Keratinocyte (primary cell): ENCODE measurements around the gene ATF4. TPM values are rescaled to one million over a fixed set of nuclear protein-coding genes. Genes with fewer than 3 reads are reported as not detected.

ENCODE experiments used
- DNase-seq: peaks from one replicate; pipeline ENCODE4 v3.0.0-alpha.2; 2011; ENCODE audit warnings: low read depth, missing footprints, low spot score
- FAIRE-seq: peaks from 2 replicates; lab custom pipeline; 2011; peaks lifted over from hg19 to GRCh38; lab: Jason Lieb, UNC
- H2AFZ ChIP-seq: 2 replicates; pipeline ENCODE4 v1.6.0; 2012; ENCODE audit warnings: low read length, control low read depth, inconsistent platforms; ENCODE audit not compliant: control insufficient read depth
- H3K27ac ChIP-seq: 2 replicates; pipeline ENCODE4 v1.5.1; 2011; ENCODE audit warnings: low read length; ENCODE audit not compliant: control insufficient read depth, insufficient read depth
- H3K27me3 ChIP-seq: 3 replicates; pipeline ENCODE4 v1.6.0; 2011; ENCODE audit warnings: low read length; ENCODE audit not compliant: control insufficient read depth, insufficient read depth; ENCODE audit errors: extremely low read depth
- H3K36me3 ChIP-seq, 2 experiments: 2 replicates in 1 of 2; 3 replicates in 1 of 2; pipeline ENCODE4 v1.5.1; 2011; ENCODE audit warnings: low read length in 2 of 2, mild to moderate bottlenecking in 1 of 2; ENCODE audit not compliant: control insufficient read depth in 2 of 2, insufficient read depth in 2 of 2; ENCODE audit errors: extremely low read depth in 1 of 2
- H3K4me1 ChIP-seq: 3 replicates; pipeline ENCODE4 v1.5.1; 2011; ENCODE audit warnings: low read length; ENCODE audit not compliant: control insufficient read depth, insufficient read depth; ENCODE audit errors: extremely low read depth
- H3K4me2 ChIP-seq: 3 replicates; pipeline ENCODE4 v1.6.0; 2011; ENCODE audit warnings: low read depth, low read length; ENCODE audit not compliant: control insufficient read depth, insufficient read depth; ENCODE audit errors: extremely low read depth
- H3K4me3 ChIP-seq, 3 experiments: fragments of 200-600 bp in 1 of 3; sonication (generic) in 1 of 3; 2 replicates in 2 of 3; 3 replicates in 1 of 3; pipeline ENCODE4 v1.5.1; 2011 to 2016; ENCODE audit warnings: low read length in 3 of 3, mild to moderate bottlenecking in 3 of 3, control low read depth in 2 of 3, inconsistent platforms in 1 of 3, low read depth in 1 of 3, mixed read lengths in 1 of 3, mixed run types in 1 of 3, moderate library complexity in 1 of 3; ENCODE audit not compliant: control insufficient read depth in 2 of 3, insufficient read depth in 2 of 3; ENCODE audit errors: extremely low read depth in 1 of 3
- H3K79me2 ChIP-seq: 2 replicates; pipeline ENCODE4 v1.6.0; 2012; ENCODE audit warnings: low read length; ENCODE audit not compliant: control insufficient read depth, insufficient read depth
- H3K9ac ChIP-seq: 3 replicates; pipeline ENCODE4 v1.6.0; 2011; ENCODE audit warnings: low read length; ENCODE audit not compliant: control insufficient read depth, insufficient read depth; ENCODE audit errors: extremely low read depth
- H3K9me1 ChIP-seq: 3 replicates; pipeline ENCODE4 v1.6.0; 2011; ENCODE audit warnings: low read length; ENCODE audit not compliant: control insufficient read depth, insufficient read depth; ENCODE audit errors: extremely low read depth
- H3K9me3 ChIP-seq: 2 replicates; pipeline ENCODE4 v1.5.1; 2012; ENCODE audit warnings: low read depth, low read length; ENCODE audit not compliant: control insufficient read depth
- H4K20me1 ChIP-seq: 3 replicates; pipeline ENCODE4 v1.6.0; 2011; ENCODE audit warnings: low read length; ENCODE audit not compliant: control insufficient read depth, insufficient read depth; ENCODE audit errors: extremely low read depth
- CTCF ChIP-seq, 3 experiments: IDR thresholded peaks in 1 of 3; conservative IDR thresholded peaks in 1 of 3; optimal IDR thresholded peaks in 1 of 3; 2 replicates in 2 of 3; 3 replicates in 1 of 3; pipeline versions ENCODE3 to v1.5.1; 2011; ENCODE audit warnings: low read length in 3 of 3, mild to moderate bottlenecking in 3 of 3, moderate library complexity in 2 of 3, control low read depth in 1 of 3, inconsistent platforms in 1 of 3; ENCODE audit not compliant: insufficient read depth in 2 of 3; ENCODE audit errors: extremely low read depth in 1 of 3
- EZH2 ChIP-seq: IDR thresholded peaks from one replicate; pipeline ENCODE4 v1.6.1; 2012; ENCODE audit warnings: inconsistent platforms, mild to moderate bottlenecking, low read length, moderate library complexity
- dilution Hi-C: fragments of 300-500 bp; cut with MboI; formaldehyde crosslinking; loops from one replicate; pipeline ENCODE4 v1.7.0; 2020; ENCODE audit warnings: low sequenced_read_pairs; ENCODE audit not compliant: extremely low pct_ligation_motif_present
- polyA plus RNA-seq, 5 experiments: library from polyadenylated mRNA; depleted of rRNA in 3 of 5; stranded (reverse) in 3 of 5; stranded (forward) in 1 of 5; unstranded in 1 of 5; fragments of >200 nt; gene quantifications; 1 replicate in 1 of 5; 2 replicates in 3 of 5; 3 replicates in 1 of 5; pipeline versions ENCODE4 v1.2.1 to v1.2.3, GENCODE V29; 2011 to 2012; ENCODE audit warnings: missing spikeins in 2 of 5, low read depth in 1 of 5, low replicate concordance in 1 of 5

The ATF4 gene
- polyA plus RNA-seq, 1 donor (not counting 4 experiments of a cell fraction or from before 2014, with no cell fraction given): 629 TPM

- Histone ChIP-seq H3K4me2 (no peak overlapping the region), H3K9ac (no peak overlapping the region), H3K4me3 (no peak overlapping the region), H4K20me1 (no peaks in the 10 kb centered on the region), H3K9me3 (no peaks in the 10 kb centered on the region), H3K79me2 (peaks cover 7% of the 10 kb centered on the region), H3K27me3 (no peaks in the 10 kb centered on the region), H2AFZ (no peak overlapping the region), H3K36me3 (no peaks in the 10 kb centered on the region), H3K9me1 (no peaks in the 10 kb centered on the region), H3K4me1 (peaks cover 10% of the 10 kb centered on the region), H3K27ac (no peak overlapping the region)
- dilution Hi-C loops: no loop called here
- TF ChIP-seq EZH2: no peak
- no peak for TF ChIP-seq CTCF (optimal IDR thresholded peaks at IDR 0.05 in 1 of 3, IDR thresholded peaks at IDR 0.05 in 1 of 3, conservative IDR thresholded peaks at IDR 0.05 in 1 of 3; ENCODE audit: extremely low read depth in 1 of 3, insufficient read depth in 2 of 3, low read length in 3 of 3)
- DNase-seq: no peak
- no peak for FAIRE-seq
These were observed 16.3 kb downstream of the ATF4 start for GRCh38 chr22:39536711-39537110.

GRCh38 chr22:39537975-39538374, 17.6 kb downstream of the ATF4 start:
- Histone ChIP-seq H3K9me1 (no peaks in the 10 kb centered on the region), H3K9ac (no peak overlapping the region), H3K9me3 (no peaks in the 10 kb centered on the region), H3K36me3 (no peaks in the 10 kb centered on the region), H4K20me1 (no peaks in the 10 kb centered on the region), H3K27me3 (no peaks in the 10 kb centered on the region), H3K79me2 (no peaks in the 10 kb centered on the region), H3K4me2 (no peak overlapping the region), H2AFZ (no peak overlapping the region), H3K4me3 (no peak overlapping the region), H3K27ac (no peak overlapping the region), H3K4me1 (peaks cover 7% of the 10 kb centered on the region)
- DNase-seq: no peak
- FAIRE-seq: no peak
- dilution Hi-C loops: no loop called here
- no peak for TF ChIP-seq EZH2
- TF ChIP-seq CTCF (optimal IDR thresholded peaks at IDR 0.05 in 1 of 3, IDR thresholded peaks at IDR 0.05 in 1 of 3, conservative IDR thresholded peaks at IDR 0.05 in 1 of 3; ENCODE audit: extremely low read depth in 1 of 3, insufficient read depth in 2 of 3, low read length in 3 of 3): no peak
